ENCODE data around the gene OR10AD1. TPM values are rescaled to one million over a fixed set of nuclear protein-coding genes. Genes with fewer than 3 reads are reported as not detected.
"Not testable (repeated sequence)": the region's sequence is repeated elsewhere in the genome, so short reads cannot be mapped to it uniquely, and the experiment has no call there.

Gene OR10AD1
- not detected for total RNA-seq

GRCh38 chr12:48203192-48203591 is at the start of gene OR10AD1:
Gene OR10AD1, minus strand, starts transcription at chr12:48203292. Its CDS starts 0 bp downstream, at chr12:48203292.
- peaks cover 49% of the 10 kb centered on the region for H3K9me3 Mint-ChIP-seq
- peaks cover 73% of the 10 kb centered on the region for H3K36me3 Mint-ChIP-seq
- no peak for DNase-seq
- peaks cover 16% of the 10 kb centered on the region for H3K4me1 Mint-ChIP-seq
- no peaks in the 10 kb centered on the region for H3K27me3 Mint-ChIP-seq
- no peak within 1 kb of the TSS for H3K4me3 Mint-ChIP-seq
- H3K27ac Mint-ChIP-seq = no peak within 1 kb of the TSS

GRCh38 chr12:48247181-48247966 is 44.3 kb upstream of the OR10AD1 start:
- Mint-ChIP-seq H3K36me3 (no peaks in the 10 kb centered on the region), H3K9me3 (peaks cover 2% of the 10 kb centered on the region), H3K4me1 (no peaks in the 10 kb centered on the region), H3K4me3 (no peak overlapping the region), H3K27ac (no peak overlapping the region), H3K27me3 (peaks cover 8% of the 10 kb centered on the region)
- DNase-seq = no peak

- no peaks in the 10 kb centered on the region for H3K36me3 Mint-ChIP-seq
- DNase-seq = no peak
- H3K4me1 Mint-ChIP-seq = no peaks in the 10 kb centered on the region
- no peaks in the 10 kb centered on the region for H3K9me3 Mint-ChIP-seq
- H3K27ac Mint-ChIP-seq = no peak overlapping the region
- H3K27me3 Mint-ChIP-seq = no peaks in the 10 kb centered on the region
- no peak overlapping the region for H3K4me3 Mint-ChIP-seq
Measured at GRCh38 chr12:48237162-48237561, 34.1 kb upstream of the OR10AD1 start.

- Mint-ChIP-seq H3K27me3 (no peaks in the 10 kb centered on the region), H3K36me3 (no peaks in the 10 kb centered on the region), H3K4me3 (no peak overlapping the region), H3K9me3 (no peaks in the 10 kb centered on the region), H3K27ac (no peak overlapping the region), H3K4me1 (no peaks in the 10 kb centered on the region)
- no peak for DNase-seq
Measured at GRCh38 chr12:48235796-48236333, 32.8 kb upstream of the OR10AD1 start.

- not testable (repeated sequence) for H3K27ac Mint-ChIP-seq, H3K27me3 Mint-ChIP-seq, H3K4me1 Mint-ChIP-seq, H3K36me3 Mint-ChIP-seq, H3K4me3 Mint-ChIP-seq, DNase-seq, H3K9me3 Mint-ChIP-seq
Measured at GRCh38 chr12:48231169-48231958, 28.3 kb upstream of the OR10AD1 start.

- H3K4me3 Mint-ChIP-seq, H3K27me3 Mint-ChIP-seq: not testable (repeated sequence)
Measured at GRCh38 chr12:48224533-48224932, 21.4 kb upstream of the OR10AD1 start.

GRCh38 chr12:48221645-48222044 is 18.6 kb upstream of the OR10AD1 start:
- Mint-ChIP-seq H3K27ac (no peak overlapping the region), H3K4me1 (no peaks in the 10 kb centered on the region), H3K4me3 (no peak overlapping the region), H3K27me3 (peaks cover 4% of the 10 kb centered on the region), H3K36me3 (no peaks in the 10 kb centered on the region), H3K9me3 (no peaks in the 10 kb centered on the region)
- DNase-seq = no peak

More at GRCh38 chr12:48224533-48224932, 21.4 kb upstream of the OR10AD1 start:
- not testable (repeated sequence) for H3K27ac Mint-ChIP-seq, H3K36me3 Mint-ChIP-seq, H3K4me1 Mint-ChIP-seq, H3K9me3 Mint-ChIP-seq, DNase-seq

- Mint-ChIP-seq H3K36me3 (no peaks in the 10 kb centered on the region), H3K4me1 (no peaks in the 10 kb centered on the region), H3K9me3 (no peaks in the 10 kb centered on the region), H3K27ac (no peak overlapping the region), H3K4me3 (no peak overlapping the region), H3K27me3 (peaks cover under 1% of the 10 kb centered on the region)
- DNase-seq = no peak
Measured at GRCh38 chr12:48220701-48221100, 17.6 kb upstream of the OR10AD1 start.

GRCh38 chr12:48219631-48220030 is 16.5 kb upstream of the OR10AD1 start:
- no peak for DNase-seq
- no peaks in the 10 kb centered on the region for H3K9me3 Mint-ChIP-seq
- no peaks in the 10 kb centered on the region for H3K36me3 Mint-ChIP-seq
- H3K27me3 Mint-ChIP-seq = no peaks in the 10 kb centered on the region
- H3K4me3 Mint-ChIP-seq = no peak overlapping the region
- no peaks in the 10 kb centered on the region for H3K4me1 Mint-ChIP-seq
- no peak overlapping the region for H3K27ac Mint-ChIP-seq

- Mint-ChIP-seq H3K27ac (no peak overlapping the region), H3K9me3 (no peaks in the 10 kb centered on the region)
Measured at GRCh38 chr12:48216785-48217184, 13.7 kb upstream of the OR10AD1 start.

GRCh38 chr12:48209495-48209894 is 6.4 kb upstream of the OR10AD1 start:
- H3K4me1 Mint-ChIP-seq, DNase-seq, H3K27ac Mint-ChIP-seq, H3K4me3 Mint-ChIP-seq: not testable (repeated sequence)
- Mint-ChIP-seq H3K27me3 (peaks cover 23% of the 10 kb centered on the region), H3K9me3 (peaks cover 26% of the 10 kb centered on the region), H3K36me3 (peaks cover 23% of the 10 kb centered on the region)

More at GRCh38 chr12:48216785-48217184, 13.7 kb upstream of the OR10AD1 start:
- H3K27me3 Mint-ChIP-seq = peaks cover 15% of the 10 kb centered on the region
- peaks cover 5% of the 10 kb centered on the region for H3K4me1 Mint-ChIP-seq
- H3K36me3 Mint-ChIP-seq = no peaks in the 10 kb centered on the region
- no peak overlapping the region for H3K4me3 Mint-ChIP-seq
- no peak for DNase-seq

- Mint-ChIP-seq H3K27me3 (no peaks in the 10 kb centered on the region), H3K36me3 (peaks cover 73% of the 10 kb centered on the region), H3K9me3 (peaks cover 46% of the 10 kb centered on the region), H3K4me3 (no peak overlapping the region), H3K4me1 (peaks cover 16% of the 10 kb centered on the region), H3K27ac (no peak overlapping the region)
- DNase-seq = no peak
Measured at GRCh38 chr12:48202766-48203165, 326 bp downstream of the OR10AD1 start.

- Mint-ChIP-seq H3K27me3 (no peaks in the 10 kb centered on the region), H3K4me3 (no peak overlapping the region), H3K27ac (peak overlapping the region; percentile 32), H3K36me3 (peaks cover 66% of the 10 kb centered on the region), H3K9me3 (peaks cover 34% of the 10 kb centered on the region), H3K4me1 (peaks cover 23% of the 10 kb centered on the region)
- DNase-seq = no peak
Measured at GRCh38 chr12:48201516-48201915, 1.6 kb downstream of the OR10AD1 start.

- Mint-ChIP-seq H3K9me3 (peaks cover 31% of the 10 kb centered on the region), H3K27me3 (no peaks in the 10 kb centered on the region), H3K4me3 (no peak overlapping the region), H3K4me1 (peaks cover 23% of the 10 kb centered on the region), H3K27ac (peak overlapping the region; percentile 97), H3K36me3 (peaks cover 62% of the 10 kb centered on the region)
- DNase-seq = no peak
Measured at GRCh38 chr12:48201091-48201490, 2.0 kb downstream of the OR10AD1 start.

- H3K4me1 Mint-ChIP-seq = peaks cover 23% of the 10 kb centered on the region
- peak overlapping the region; percentile 85 for H3K4me3 Mint-ChIP-seq
- DNase-seq = no peak
- no peaks in the 10 kb centered on the region for H3K27me3 Mint-ChIP-seq
- peak overlapping the region; percentile 97 for H3K27ac Mint-ChIP-seq
- H3K9me3 Mint-ChIP-seq = peaks cover 30% of the 10 kb centered on the region
- H3K36me3 Mint-ChIP-seq = peaks cover 54% of the 10 kb centered on the region
Measured at GRCh38 chr12:48199774-48200221, 3.3 kb downstream of the OR10AD1 start.
